Measurements from ENCODE around the gene PGAP6. TPM values are rescaled to one million over a fixed set of nuclear protein-coding genes. Genes with fewer than 3 reads are reported as not detected.
"Not testable (repeated sequence)": the region's sequence is repeated elsewhere in the genome, so short reads cannot be mapped to it uniquely, and the experiment has no call there.

Gene PGAP6
- total and polyA plus RNA-seq, 9 of the 15 experiments (the other 6 are each of a cell fraction or from before 2014, with no cell fraction given) = 0.45 to 50.2 (median 39.3) TPM

DNA sequence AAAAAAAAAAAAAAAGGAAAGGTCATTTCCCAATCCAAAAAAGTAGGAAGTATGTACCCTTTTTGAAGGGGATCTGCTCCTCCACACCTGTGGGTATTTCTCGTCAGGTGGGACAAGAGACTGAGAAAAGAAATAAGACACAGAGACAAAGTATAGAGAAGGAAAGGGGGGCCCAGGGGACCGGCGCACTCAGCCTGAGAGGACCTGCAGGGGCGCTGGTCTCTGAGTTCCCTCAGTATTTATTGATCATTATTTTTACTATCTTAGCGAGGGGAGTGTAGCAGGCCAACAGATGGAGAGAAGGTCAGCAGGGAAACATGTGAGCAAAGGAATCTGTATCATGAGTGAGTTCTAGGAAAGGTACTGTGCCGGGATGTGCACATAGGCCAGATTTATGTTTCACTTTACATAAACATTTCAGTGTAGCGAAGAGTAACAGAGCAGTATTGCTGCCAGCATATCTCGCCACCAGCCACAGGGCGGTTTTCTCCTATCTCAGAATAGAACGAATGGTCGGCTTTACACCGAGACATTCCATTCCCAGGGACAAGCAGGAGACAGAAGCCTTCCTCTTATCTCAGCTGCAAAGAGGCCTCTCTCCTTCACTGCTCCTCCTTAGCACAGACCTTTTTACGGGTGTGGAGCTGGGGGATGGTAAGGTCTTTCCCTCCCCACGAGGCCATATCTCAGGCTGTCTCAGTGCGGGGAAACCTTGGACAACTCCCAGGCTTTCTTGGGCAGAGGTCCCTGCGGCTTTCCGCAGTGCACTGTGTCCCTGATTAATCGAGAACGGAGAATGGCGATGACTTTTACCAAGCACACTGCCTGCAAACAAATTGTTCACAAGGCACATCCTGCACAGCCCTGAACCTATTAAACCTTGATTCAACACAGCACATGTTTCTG lies 6.2 kb upstream of the PGAP6 start (continued):
- TF ChIP-seq, protein P1, sequence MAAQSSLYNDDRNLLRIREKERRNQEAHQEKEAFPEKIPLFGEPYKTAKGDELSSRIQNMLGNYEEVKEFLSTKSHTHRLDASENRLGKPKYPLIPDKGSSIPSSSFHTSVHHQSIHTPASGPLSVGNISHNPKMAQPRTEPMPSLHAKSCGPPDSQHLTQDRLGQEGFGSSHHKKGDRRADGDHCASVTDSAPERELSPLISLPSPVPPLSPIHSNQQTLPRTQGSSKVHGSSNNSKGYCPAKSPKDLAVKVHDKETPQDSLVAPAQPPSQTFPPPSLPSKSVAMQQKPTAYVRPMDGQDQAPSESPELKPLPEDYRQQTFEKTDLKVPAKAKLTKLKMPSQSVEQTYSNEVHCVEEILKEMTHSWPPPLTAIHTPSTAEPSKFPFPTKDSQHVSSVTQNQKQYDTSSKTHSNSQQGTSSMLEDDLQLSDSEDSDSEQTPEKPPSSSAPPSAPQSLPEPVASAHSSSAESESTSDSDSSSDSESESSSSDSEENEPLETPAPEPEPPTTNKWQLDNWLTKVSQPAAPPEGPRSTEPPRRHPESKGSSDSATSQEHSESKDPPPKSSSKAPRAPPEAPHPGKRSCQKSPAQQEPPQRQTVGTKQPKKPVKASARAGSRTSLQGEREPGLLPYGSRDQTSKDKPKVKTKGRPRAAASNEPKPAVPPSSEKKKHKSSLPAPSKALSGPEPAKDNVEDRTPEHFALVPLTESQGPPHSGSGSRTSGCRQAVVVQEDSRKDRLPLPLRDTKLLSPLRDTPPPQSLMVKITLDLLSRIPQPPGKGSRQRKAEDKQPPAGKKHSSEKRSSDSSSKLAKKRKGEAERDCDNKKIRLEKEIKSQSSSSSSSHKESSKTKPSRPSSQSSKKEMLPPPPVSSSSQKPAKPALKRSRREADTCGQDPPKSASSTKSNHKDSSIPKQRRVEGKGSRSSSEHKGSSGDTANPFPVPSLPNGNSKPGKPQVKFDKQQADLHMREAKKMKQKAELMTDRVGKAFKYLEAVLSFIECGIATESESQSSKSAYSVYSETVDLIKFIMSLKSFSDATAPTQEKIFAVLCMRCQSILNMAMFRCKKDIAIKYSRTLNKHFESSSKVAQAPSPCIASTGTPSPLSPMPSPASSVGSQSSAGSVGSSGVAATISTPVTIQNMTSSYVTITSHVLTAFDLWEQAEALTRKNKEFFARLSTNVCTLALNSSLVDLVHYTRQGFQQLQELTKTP (IDR thresholded peaks at IDR 0.05; ENCODE audit: low read depth in 1 of 2, partially characterized antibody in 2 of 2) = peak in 1 of 2 experiments; percentile 19
- peak; percentile 26 for TF ChIP-seq KDM5B (IDR thresholded peaks at IDR 0.05; ENCODE audit: insufficient replicate concordance, low read depth, low read length)
- 0 out of 2 replicates have a peak, but pooled peaks have one; percentile 41 for TF ChIP-seq MYNN (IDR thresholded peaks at IDR 0.05)
- not testable (repeated sequence) for TF ChIP-seq MYNN (CRISPR knock-in tag; IDR thresholded peaks at IDR 0.05); TOE1 (CRISPR knock-in tag; IDR thresholded peaks at IDR 0.05; ENCODE audit: borderline replicate concordance, low read depth)
- 0 out of 3 replicates have a peak, but pooled peaks of 1 of the 2 experiments have one; percentile 10 for TF ChIP-seq CBX3 (IDR thresholded peaks at IDR 0.05; ENCODE audit: borderline replicate concordance in 1 of 2, low read length in 2 of 2)
- TF ChIP-seq MEIS2 (IDR thresholded peaks at IDR 0.05; ENCODE audit: partially characterized antibody) = peak; percentile 15
- peak; percentile 27 to 43; a peak in 1 of 4 replicates for TF ChIP-seq MAZ (CRISPR knock-in tag; conservative IDR thresholded peaks at IDR 0.05 in 1 of 2, IDR thresholded peaks at IDR 0.05 in 1 of 2)
- peak; percentile 34; the same call in 1 of the 2 replicates for TF ChIP-seq NFIC (IDR thresholded peaks at IDR 0.05)
- TF ChIP-seq, protein P2, sequence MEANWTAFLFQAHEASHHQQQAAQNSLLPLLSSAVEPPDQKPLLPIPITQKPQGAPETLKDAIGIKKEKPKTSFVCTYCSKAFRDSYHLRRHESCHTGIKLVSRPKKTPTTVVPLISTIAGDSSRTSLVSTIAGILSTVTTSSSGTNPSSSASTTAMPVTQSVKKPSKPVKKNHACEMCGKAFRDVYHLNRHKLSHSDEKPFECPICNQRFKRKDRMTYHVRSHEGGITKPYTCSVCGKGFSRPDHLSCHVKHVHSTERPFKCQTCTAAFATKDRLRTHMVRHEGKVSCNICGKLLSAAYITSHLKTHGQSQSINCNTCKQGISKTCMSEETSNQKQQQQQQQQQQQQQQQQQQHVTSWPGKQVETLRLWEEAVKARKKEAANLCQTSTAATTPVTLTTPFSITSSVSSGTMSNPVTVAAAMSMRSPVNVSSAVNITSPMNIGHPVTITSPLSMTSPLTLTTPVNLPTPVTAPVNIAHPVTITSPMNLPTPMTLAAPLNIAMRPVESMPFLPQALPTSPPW (CRISPR knock-in tag; IDR thresholded peaks at IDR 0.05) = peak; percentile 56
- TF ChIP-seq TEAD1 (CRISPR knock-in tag; IDR thresholded peaks at IDR 0.05) = peak in 1 of 2 experiments; percentile 47; a peak in 1 of 4 replicates
- peak; percentile 64; the same call in 1 of the 2 replicates for TF ChIP-seq CTBP1 (IDR thresholded peaks at IDR 0.05; ENCODE audit: borderline replicate concordance)
- TF ChIP-seq MTA3 (IDR thresholded peaks at IDR 0.05; ENCODE audit: borderline replicate concordance) = peak; percentile 67; the same call in 1 of the 2 replicates
- TF ChIP-seq, protein P3, sequence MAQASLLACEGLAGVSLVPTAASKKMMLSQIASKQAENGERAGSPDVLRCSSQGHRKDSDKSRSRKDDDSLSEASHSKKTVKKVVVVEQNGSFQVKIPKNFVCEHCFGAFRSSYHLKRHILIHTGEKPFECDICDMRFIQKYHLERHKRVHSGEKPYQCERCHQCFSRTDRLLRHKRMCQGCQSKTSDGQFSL (CRISPR knock-in tag; IDR thresholded peaks at IDR 0.05) = 0 out of 2 replicates have a peak, but pooled peaks have one; percentile 28
- TF ChIP-seq, protein P3 (tag; IDR thresholded peaks at IDR 0.05) = not testable (repeated sequence)
- 0 out of 2 replicates have a peak, but pooled peaks have one; percentile 20 for TF ChIP-seq TOE1 (IDR thresholded peaks at IDR 0.05; ENCODE audit: borderline replicate concordance)
- TF ChIP-seq MTA2 (IDR thresholded peaks at IDR 0.05; ENCODE audit: low read depth) = 0 out of 2 replicates have a peak, but pooled peaks have one; percentile 21
- peak; percentile 81 for TF ChIP-seq CBFA2T3 (IDR thresholded peaks at IDR 0.05)

All from K562 (cell line).